OCI-LY7 (cell line): ENCODE measurements around the gene USP35. TPM values are rescaled to one million over a fixed set of nuclear protein-coding genes. Genes with fewer than 3 reads are reported as not detected.

Source experiments
- BruUV-seq: library from RNA; stranded (reverse); fragments of 400-500 nt; replicated peaks from 2 replicates; lab custom pipeline; 2021; lab: Mats Ljungman, UMichigan
- CTCF ChIA-PET: fragments of 300-600 bp; sonication (Branson Sonifier 250); formaldehyde crosslinking; loops from one replicate; lab custom pipeline; 2022; ENCODE audit warnings: antibody characterized with exemption; ENCODE audit not compliant: unreplicated experiment; lab: Charles Lee
- POLR2A ChIA-PET: fragments of 300-600 bp; sonication (Branson Sonifier 250); formaldehyde crosslinking; loops from one replicate; lab custom pipeline; 2022; ENCODE audit warnings: antibody characterized with exemption; lab: Charles Lee
- DNase-seq: peaks from one replicate; pipeline ENCODE4 v3.0.0-alpha.2; 2015; ENCODE audit warnings: low spot score
- H2AFZ ChIP-seq: fragments of 200-600 bp; sonication (generic), shearing (Covaris generic); 2 replicates; pipeline ENCODE4 v1.6.1; 2014; ENCODE audit warnings: mild to moderate bottlenecking, antibody characterized with exemption, low read length, moderate library complexity
- H3K27ac ChIP-seq: fragments of 200-600 bp; sonication (generic); 2 replicates; pipeline ENCODE4 v1.5.1; 2014; ENCODE audit warnings: mixed run types, low read depth, mild to moderate bottlenecking, moderate library complexity, low read length, inconsistent platforms; ENCODE audit not compliant: poor library complexity, severe bottlenecking
- H3K36me3 ChIP-seq: fragments of 200-600 bp; sonication (generic); 2 replicates; pipeline ENCODE4 v1.6.1; 2014; ENCODE audit warnings: mild to moderate bottlenecking, antibody characterized with exemption, low read length, moderate library complexity, mixed read lengths; ENCODE audit not compliant: insufficient read depth
- H3K4me1 ChIP-seq: fragments of 200-600 bp; sonication (generic); 2 replicates; pipeline ENCODE4 v1.5.1; 2014; ENCODE audit warnings: mild to moderate bottlenecking, low read length; ENCODE audit not compliant: insufficient read depth, poor library complexity, severe bottlenecking
- H3K4me2 ChIP-seq: fragments of 200-600 bp; sonication (generic); 2 replicates; pipeline ENCODE4 v1.6.1; 2014; ENCODE audit warnings: mild to moderate bottlenecking, low read length
- H3K4me3 ChIP-seq: fragments of 200-600 bp; sonication (generic); 2 replicates; pipeline ENCODE4 v1.5.1; 2014; ENCODE audit warnings: mild to moderate bottlenecking, low read depth, low read length; ENCODE audit not compliant: poor library complexity, severe bottlenecking
- H3K79me2 ChIP-seq: fragments of 200-600 bp; sonication (generic); 2 replicates; pipeline ENCODE4 v1.6.1; 2016; ENCODE audit warnings: low read depth, mild to moderate bottlenecking, low read length, moderate library complexity, mixed read lengths; ENCODE audit not compliant: insufficient read depth
- H3K9me2 ChIP-seq: fragments of 200-600 bp; sonication (generic); 2 replicates; pipeline ENCODE4 v1.6.1; 2016; ENCODE audit warnings: mild to moderate bottlenecking, low read length, mixed read lengths; ENCODE audit not compliant: insufficient read depth
- H3K9me3 ChIP-seq: fragments of 200-600 bp; sonication (generic); 2 replicates; pipeline ENCODE4 v1.6.1; 2014; ENCODE audit warnings: mild to moderate bottlenecking, mixed run types, low read length, mixed read lengths
- H4K20me1 ChIP-seq: fragments of 200-600 bp; sonication (generic); 2 replicates; pipeline ENCODE4 v1.6.1; 2014; ENCODE audit warnings: mild to moderate bottlenecking, antibody characterized with exemption, low read length, moderate library complexity, mixed read lengths; ENCODE audit not compliant: insufficient read depth
- CTCF ChIP-seq: fragments of 200-600 bp; sonication (generic); conservative IDR thresholded peaks from 2 replicates; pipeline ENCODE4 v1.5.1; 2014; ENCODE audit warnings: mild to moderate bottlenecking, antibody characterized with exemption, low read length, moderate library complexity, mixed read lengths
- EZH2phosphoT487 ChIP-seq: fragments of 200-600 bp; sonication (generic); IDR thresholded peaks from 2 replicates; pipeline ENCODE4 v1.6.1; 2018; ENCODE audit warnings: low read depth, borderline replicate concordance, mild to moderate bottlenecking, mixed run types, antibody characterized with exemption, low read length, moderate library complexity, mixed read lengths
- intact Hi-C: fragments of 100-400 bp; cut with micrococcal nuclease; formaldehyde crosslinking; loops from one replicate; pipeline ENCODE4 v1.10.0; 2022; ENCODE audit not compliant: unreplicated experiment
- total RNA-seq, 2 experiments: library from RNA; depleted of rRNA in 1 of 2; stranded (reverse); fragments of >200 nt in 1 of 2; shearing (Covaris generic) in 1 of 2; gene quantifications; 2 replicates each; pipeline ENCODE4 v1.2.3, GENCODE V29; 2014 to 2022

USP35 gene
- total RNA-seq, 2 experiments from 2014 or later = 3.2 to 4.9 TPM

- H4K20me1 ChIP-seq = no peaks in the 10 kb centered on the region
- no peaks in the 10 kb centered on the region for H3K9me2 ChIP-seq
- no peak overlapping the region for H3K27ac ChIP-seq
- ChIA-PET CTCF (no interaction called here), POLR2A (interaction anchor here (0.6 to 0.9 kb wide), 2 partner anchors 158 to 309 kb away, joined by 3 to 4 read pairs; no protein-coding TSS in a partner anchor)
- H3K4me2 ChIP-seq = no peak overlapping the region
- no peaks in the 10 kb centered on the region for H3K9me3 ChIP-seq
- TF ChIP-seq EZH2phosphoT487 (no peak), CTCF (no peak)
- no peaks in the 10 kb centered on the region for H3K36me3 ChIP-seq
- no peak overlapping the region for H2AFZ ChIP-seq
- intact Hi-C loops = no loop called here
- no peaks in the 10 kb centered on the region for H3K4me1 ChIP-seq
- no peak for DNase-seq
- H3K4me3 ChIP-seq = no peak overlapping the region
- no peaks in the 10 kb centered on the region for H3K79me2 ChIP-seq
- BruUV-seq = no TSS peak
Observed at GRCh38 chr11:78256962-78257361, 68.2 kb downstream of the USP35 start.

DNA sequence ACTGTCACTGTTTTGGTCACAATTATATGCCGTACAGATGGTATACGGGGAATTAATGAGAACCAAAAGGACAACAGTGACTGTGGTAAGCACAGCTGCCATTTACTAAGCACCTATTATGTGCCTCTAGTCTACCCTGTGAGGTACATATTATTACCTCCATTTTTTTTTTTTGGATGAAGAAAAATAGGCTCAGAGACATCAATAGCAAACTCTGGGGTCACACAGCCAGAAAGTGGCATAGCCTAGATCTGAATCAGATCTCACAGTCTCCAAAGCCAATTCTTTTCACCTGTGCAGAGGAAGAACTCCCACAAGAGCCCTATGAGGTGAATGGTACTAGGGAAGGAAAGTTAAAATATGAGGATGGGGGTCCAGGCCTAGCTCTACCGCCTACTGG is 68.9 kb downstream of the USP35 start:
- Histone ChIP-seq H2AFZ (no peak overlapping the region), H3K9me3 (no peaks in the 10 kb centered on the region), H3K4me1 (no peaks in the 10 kb centered on the region), H3K79me2 (no peaks in the 10 kb centered on the region), H4K20me1 (no peaks in the 10 kb centered on the region), H3K27ac (no peak overlapping the region), H3K4me3 (no peak overlapping the region), H3K9me2 (no peaks in the 10 kb centered on the region), H3K36me3 (no peaks in the 10 kb centered on the region), H3K4me2 (no peak overlapping the region)
- no peak for DNase-seq
- ChIA-PET CTCF (no interaction called here), POLR2A (interaction anchor here (0.6 kb wide), 2 partner anchors 159 to 218 kb away, joined by 4 to 5 read pairs; no protein-coding TSS in a partner anchor)
- TF ChIP-seq EZH2phosphoT487 (no peak), CTCF (no peak)
- intact Hi-C loops = no loop called here
- BruUV-seq = no TSS peak

GRCh38 chr11:78259777-78260487 is 71.2 kb downstream of the USP35 start:
- Histone ChIP-seq H3K9me3 (no peaks in the 10 kb centered on the region), H3K79me2 (no peaks in the 10 kb centered on the region), H3K9me2 (no peaks in the 10 kb centered on the region), H2AFZ (no peak overlapping the region), H3K4me3 (no peak overlapping the region), H3K4me2 (no peak overlapping the region), H3K27ac (no peak overlapping the region), H3K4me1 (no peaks in the 10 kb centered on the region), H4K20me1 (no peaks in the 10 kb centered on the region), H3K36me3 (no peaks in the 10 kb centered on the region)
- intact Hi-C loops = no loop called here
- CTCF ChIA-PET = interaction anchor here (0.6 kb wide), 1 partner anchor 63 kb away, joined by 3 read pairs; no protein-coding TSS in a partner anchor
- DNase-seq = no peak
- BruUV-seq = no TSS peak
- POLR2A ChIA-PET = interaction anchor here (0.7 to 0.9 kb wide), 2 partner anchors 18 to 134 kb away, joined by 3 read pairs; no protein-coding TSS in a partner anchor
- TF ChIP-seq CTCF = no peak
- no peak for TF ChIP-seq EZH2phosphoT487
